ENCODE measurements around the gene CD248. TPM values are rescaled to one million over a fixed set of nuclear protein-coding genes. Genes with fewer than 3 reads are reported as not detected.
"Not testable (repeated sequence)": the region's sequence is repeated elsewhere in the genome, so short reads cannot be mapped to it uniquely, and the experiment has no call there.

Gene CD248
- total RNA-seq, 2 experiments from 2014 or later, result 16.8 to 35.5 TPM

- Mint-ChIP-seq H3K36me3 (no peaks in the 10 kb centered on the region), H3K27ac (no peak overlapping the region), H3K9me3 (ENCODE audit: low read depth) (no peaks in the 10 kb centered on the region), H3K4me3 (no peak overlapping the region), H3K27me3 (no peaks in the 10 kb centered on the region), H3K4me1 (peaks cover 37% of the 10 kb centered on the region)
- ATAC-seq, result no peak
- DNase-seq, result no peak
- CTCF ChIA-PET, result interaction anchor here (6.5 to 8.5 kb wide), 2 partner anchors 14 to 62 kb away, joined by 75 to 85 read pairs; partner anchors contain the start of gene RAB1B
Measured at GRCh38 chr11:66284526-66285078, 32.2 kb downstream of the CD248 start.

DNA sequence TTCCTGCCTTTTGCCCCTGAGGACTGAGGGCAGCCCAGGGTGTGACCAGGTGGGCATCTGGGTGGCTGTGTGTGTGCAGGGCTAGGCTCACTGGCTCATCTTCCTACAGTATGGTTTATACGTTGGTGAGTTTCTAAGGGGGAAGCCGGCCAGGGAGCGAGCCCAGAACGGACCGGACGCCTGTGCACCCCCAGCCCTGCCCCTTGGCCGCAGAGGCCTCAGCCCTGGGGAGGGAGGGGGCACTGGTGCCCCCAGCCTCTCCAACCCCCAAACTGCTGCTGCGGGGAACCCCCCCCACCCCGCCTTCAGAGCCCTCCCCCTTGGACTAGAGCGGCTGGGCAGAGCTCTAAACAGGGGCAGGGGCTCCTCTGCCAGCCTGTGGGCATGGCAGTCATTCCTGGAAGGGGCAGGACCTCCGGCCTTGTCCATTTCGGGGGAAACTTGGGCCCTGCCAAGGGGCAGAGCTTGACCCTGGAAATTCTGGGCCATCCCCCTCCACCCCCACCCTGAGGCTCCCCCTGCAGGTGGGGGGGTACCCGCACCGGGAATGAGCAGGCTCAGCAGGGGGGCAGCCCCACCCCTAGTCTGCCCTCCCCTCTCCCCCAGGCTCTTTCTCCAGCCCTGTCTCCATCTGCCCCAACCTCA is 33.3 kb downstream of the CD248 start:
- CTCF ChIA-PET, result interaction anchor here (1.0 to 8.5 kb wide), 12 partner anchors 10 to 213 kb away, joined by 3 to 85 read pairs (median 6); partner anchors contain the start of genes BRMS1 and RAB1B
- Mint-ChIP-seq H3K27me3 (peaks cover 3% of the 10 kb centered on the region), H3K36me3 (no peaks in the 10 kb centered on the region), H3K9me3 (ENCODE audit: low read depth) (no peaks in the 10 kb centered on the region), H3K4me3 (no peak overlapping the region), H3K27ac (no peak overlapping the region), H3K4me1 (peaks cover 32% of the 10 kb centered on the region)
- no peak for DNase-seq
- no peak for ATAC-seq

GRCh38 chr11:66282468-66283455 is 34.1 kb downstream of the CD248 start:
- DNase-seq (peak; percentile 99), ATAC-seq (peak; percentile 88)
- Mint-ChIP-seq H3K4me3 (no peak overlapping the region), H3K27ac (peak overlapping the region; percentile 36), H3K9me3 (ENCODE audit: low read depth) (no peaks in the 10 kb centered on the region), H3K36me3 (no peaks in the 10 kb centered on the region), H3K4me1 (peaks cover 26% of the 10 kb centered on the region), H3K27me3 (peaks cover 3% of the 10 kb centered on the region)
- CTCF ChIA-PET, result interaction anchor here (0.7 to 8.5 kb wide), 19 partner anchors 8 to 212 kb away, joined by 3 to 85 read pairs (median 5); partner anchors contain the start of genes BRMS1, CD248, MRPL11 and RAB1B

- Mint-ChIP-seq H3K27ac (peak overlapping the region; percentile 10), H3K27me3 (peaks cover 3% of the 10 kb centered on the region), H3K9me3 (ENCODE audit: low read depth) (no peaks in the 10 kb centered on the region), H3K4me3 (no peak overlapping the region), H3K4me1 (peaks cover 26% of the 10 kb centered on the region), H3K36me3 (peaks cover 1% of the 10 kb centered on the region)
- CTCF ChIA-PET, result interaction anchor here (0.7 to 8.5 kb wide), 18 partner anchors 9 to 156 kb away, joined by 3 to 85 read pairs (median 5); partner anchors contain the start of genes BRMS1, CD248, MRPL11 and RAB1B
- DNase-seq (no peak), ATAC-seq (no peak)
Measured at GRCh38 chr11:66281776-66282467, 34.9 kb downstream of the CD248 start.

DNA sequence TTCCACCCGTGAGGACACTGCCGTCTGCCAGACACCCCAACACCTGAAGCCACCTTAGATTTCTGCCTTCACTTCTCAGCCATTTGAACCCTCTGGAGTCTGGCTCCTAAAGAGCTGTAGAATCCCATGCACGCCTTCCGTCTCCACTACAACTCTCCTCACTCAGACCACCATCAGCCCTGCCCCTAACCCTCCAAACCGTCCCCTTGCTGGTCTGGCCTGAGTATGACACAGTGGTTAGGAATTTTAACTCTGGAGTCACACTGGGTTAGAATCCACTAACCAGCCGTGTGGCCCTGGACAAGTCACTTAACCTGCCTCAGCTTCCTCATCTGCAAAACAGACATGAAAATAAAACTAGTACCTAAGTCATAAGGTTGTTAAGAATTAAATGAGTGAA is 35.8 kb downstream of the CD248 start:
- CTCF ChIA-PET, result interaction anchor here (0.9 to 6.5 kb wide), 7 partner anchors 10 to 104 kb away, joined by 3 to 85 read pairs (median 4); partner anchors contain the start of genes RAB1B and TMEM151A
- Mint-ChIP-seq H3K27me3 (peaks cover 3% of the 10 kb centered on the region), H3K27ac (no peak overlapping the region), H3K4me3 (no peak overlapping the region), H3K36me3 (peaks cover 5% of the 10 kb centered on the region), H3K9me3 (ENCODE audit: low read depth) (no peaks in the 10 kb centered on the region), H3K4me1 (peaks cover 25% of the 10 kb centered on the region)
- ATAC-seq, result no peak
- DNase-seq, result no peak

DNA sequence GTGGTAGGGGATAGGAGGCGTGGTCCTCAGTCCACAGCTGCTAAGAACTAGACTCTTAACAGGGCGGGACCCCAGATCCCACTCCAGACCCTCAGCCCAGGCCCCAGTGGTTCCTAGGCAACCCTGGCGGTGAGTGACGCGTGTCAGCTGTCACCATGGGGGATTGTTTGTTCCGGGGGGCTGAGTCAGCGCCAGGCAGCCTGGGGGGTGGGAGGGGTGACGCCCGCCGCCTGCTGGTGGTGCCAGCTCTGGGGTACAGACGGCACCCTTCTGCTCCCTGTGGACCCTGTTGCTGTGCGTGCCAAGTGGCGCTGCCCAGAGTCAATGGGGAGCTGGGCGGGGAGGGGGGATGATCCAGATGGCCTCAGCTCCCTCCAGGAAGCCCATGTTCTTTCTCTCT is 36.4 kb downstream of the CD248 start:
- CTCF ChIA-PET, result interaction anchor here (0.9 to 6.5 kb wide), 8 partner anchors 8 to 104 kb away, joined by 3 to 85 read pairs (median 4); partner anchors contain the start of genes RAB1B, TMEM151A and YIF1A
- no peak for ATAC-seq
- Mint-ChIP-seq H3K9me3 (ENCODE audit: low read depth) (no peaks in the 10 kb centered on the region), H3K27me3 (peaks cover 3% of the 10 kb centered on the region), H3K27ac (no peak overlapping the region), H3K36me3 (peaks cover 6% of the 10 kb centered on the region), H3K4me1 (peaks cover 25% of the 10 kb centered on the region), H3K4me3 (no peak overlapping the region)
- DNase-seq, result no peak

- peaks cover 3% of the 10 kb centered on the region for H3K27me3 Mint-ChIP-seq
- ATAC-seq (no peak), DNase-seq (no peak)
- peaks cover 8% of the 10 kb centered on the region for H3K36me3 Mint-ChIP-seq
- peaks cover 25% of the 10 kb centered on the region for H3K4me1 Mint-ChIP-seq
- no peak overlapping the region for H3K27ac Mint-ChIP-seq
- H3K9me3 Mint-ChIP-seq (ENCODE audit: low read depth), result no peaks in the 10 kb centered on the region
- H3K4me3 Mint-ChIP-seq, result no peak overlapping the region
- CTCF ChIA-PET, result interaction anchor here (1.0 to 6.5 kb wide), 6 partner anchors 9 to 57 kb away, joined by 3 to 85 read pairs (median 10); partner anchors contain the start of genes RAB1B and YIF1A
Measured at GRCh38 chr11:66279092-66279734, 37.6 kb downstream of the CD248 start.

DNA sequence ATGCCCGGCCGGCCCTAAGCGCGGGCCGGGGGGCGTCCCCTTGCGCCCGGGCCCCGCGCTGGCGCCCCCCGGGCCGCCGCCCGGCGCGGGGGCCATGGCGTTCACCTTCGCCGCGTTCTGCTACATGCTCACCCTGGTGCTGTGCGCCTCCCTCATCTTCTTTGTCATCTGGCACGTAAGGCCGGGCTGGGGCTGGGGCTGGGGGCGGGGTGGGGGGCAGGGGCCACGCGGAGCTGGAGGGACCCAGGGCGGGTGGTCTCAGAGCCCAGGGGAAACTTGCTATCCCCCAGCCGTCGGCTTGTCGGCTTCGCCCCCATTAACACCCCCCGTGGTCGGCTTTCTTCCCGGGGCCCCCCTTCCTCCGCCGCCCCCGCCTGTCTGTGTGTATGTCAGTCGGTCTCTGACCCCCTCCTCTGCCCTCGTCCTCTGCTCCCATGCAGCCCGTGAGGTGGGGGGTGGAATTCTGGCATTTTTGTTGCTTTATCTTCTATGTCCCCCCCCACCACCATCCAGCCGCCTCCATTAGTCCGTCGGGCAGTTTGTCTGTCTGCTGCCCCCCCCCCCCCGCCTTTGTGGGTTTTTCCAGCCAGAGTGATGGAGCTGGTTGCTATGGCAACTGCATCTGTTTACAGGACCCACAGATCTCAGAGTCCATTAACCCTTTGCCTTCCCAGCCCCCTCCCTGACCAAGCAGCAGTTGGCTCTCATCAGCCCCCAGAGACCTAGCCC is 38.3 kb downstream of the CD248 start:
- CTCF ChIA-PET, result interaction anchor here (1.0 to 6.5 kb wide), 3 partner anchors 8 to 19 kb away, joined by 3 to 85 read pairs (median 8); partner anchors contain the start of gene RAB1B
- DNase-seq, result no peak
- peaks cover 11% of the 10 kb centered on the region for H3K36me3 Mint-ChIP-seq
- ATAC-seq, result peak; percentile 4
- H3K4me3 Mint-ChIP-seq, result no peak overlapping the region
- H3K4me1 Mint-ChIP-seq, result peaks cover 26% of the 10 kb centered on the region
- H3K9me3 Mint-ChIP-seq (ENCODE audit: low read depth), result no peaks in the 10 kb centered on the region
- peaks cover 3% of the 10 kb centered on the region for H3K27me3 Mint-ChIP-seq
- H3K27ac Mint-ChIP-seq, result no peak overlapping the region

GRCh38 chr11:66277471-66278362 is 39.1 kb downstream of the CD248 start, which contains the start of gene CNIH2:
Gene CNIH2 (plus strand): TSS chr11:66278175. CDS start chr11:66278457, 282 bp downstream.
- Mint-ChIP-seq H3K27me3 (peaks cover 3% of the 10 kb centered on the region), H3K36me3 (peaks cover 18% of the 10 kb centered on the region), H3K27ac (no peak within 1 kb of the TSS), H3K4me1 (peaks cover 28% of the 10 kb centered on the region), H3K4me3 (no peak within 1 kb of the TSS), H3K9me3 (ENCODE audit: low read depth) (no peaks in the 10 kb centered on the region)
- peak; percentile 56 for ATAC-seq
- DNase-seq, result no peak
- CTCF ChIA-PET, result interaction anchor here (1.2 to 2.9 kb wide), 2 partner anchors 11 to 19 kb away, joined by 5 to 8 read pairs; partner anchors contain the start of gene YIF1A

- not testable (repeated sequence) for DNase-seq
- CTCF ChIA-PET, result interaction anchor here (1.2 to 2.9 kb wide), 2 partner anchors 12 to 18 kb away, joined by 5 to 8 read pairs; partner anchors contain the start of gene YIF1A
Measured at GRCh38 chr11:66277064-66277463, 39.8 kb downstream of the CD248 start.

More at GRCh38 chr11:66277064-66277463, 39.8 kb downstream of the CD248 start:
- H3K27me3 Mint-ChIP-seq; H3K27ac Mint-ChIP-seq; H3K9me3 Mint-ChIP-seq (ENCODE audit: low read depth); H3K4me3 Mint-ChIP-seq; ATAC-seq: not testable (repeated sequence)
- H3K4me1 Mint-ChIP-seq, result peaks cover 28% of the 10 kb centered on the region
- H3K36me3 Mint-ChIP-seq, result peaks cover 24% of the 10 kb centered on the region
